Activated CD4-positive, alpha-beta T cell treated with anti-CD3 and anti-CD28 coated beads for 4 hours (primary cell): ENCODE measurements around the gene ACTL6B.

ENCODE experiments used
- DNase-seq, 2 donors: peaks; one replicate each; pipeline ENCODE4 v3.0.0-alpha.2; 2020

Gene ACTL6B

DNA sequence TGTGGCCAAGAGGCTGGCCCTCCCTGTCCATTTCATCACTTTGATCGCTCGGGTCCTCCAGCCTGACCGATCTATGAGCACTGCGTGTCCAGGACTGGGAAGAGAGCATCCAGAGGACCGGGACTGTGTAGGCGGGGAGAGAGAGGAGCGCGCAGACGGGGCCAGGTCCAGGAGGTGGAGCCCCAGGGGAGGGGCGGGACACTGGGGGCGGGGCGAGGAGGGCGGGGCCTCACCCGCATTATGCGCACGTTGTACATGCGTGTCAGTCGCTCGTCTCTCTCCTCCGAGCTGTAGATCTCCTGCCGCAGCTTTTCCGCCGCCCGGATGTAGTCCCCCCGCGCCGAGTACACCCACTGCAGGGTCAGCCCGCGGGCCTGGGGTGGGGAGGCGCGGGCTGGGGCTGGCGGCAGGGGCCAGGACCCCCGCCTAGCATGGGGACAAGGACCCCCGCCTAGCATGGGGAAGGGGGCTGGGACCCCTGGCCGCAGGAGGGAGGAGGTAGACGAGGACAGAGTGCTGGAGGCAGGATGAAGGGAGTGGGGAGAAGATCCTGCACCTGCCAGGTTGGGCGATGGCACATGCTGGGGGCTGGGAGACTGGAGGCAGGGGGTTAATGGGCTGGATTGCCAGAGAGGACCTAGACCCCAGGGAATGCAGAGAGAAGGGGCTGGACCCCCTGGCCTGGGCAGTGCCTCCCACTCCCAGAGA, 29.6 kb downstream of the ACTL6B start:
- peak; percentile 84 to 86 for DNase-seq

DNA sequence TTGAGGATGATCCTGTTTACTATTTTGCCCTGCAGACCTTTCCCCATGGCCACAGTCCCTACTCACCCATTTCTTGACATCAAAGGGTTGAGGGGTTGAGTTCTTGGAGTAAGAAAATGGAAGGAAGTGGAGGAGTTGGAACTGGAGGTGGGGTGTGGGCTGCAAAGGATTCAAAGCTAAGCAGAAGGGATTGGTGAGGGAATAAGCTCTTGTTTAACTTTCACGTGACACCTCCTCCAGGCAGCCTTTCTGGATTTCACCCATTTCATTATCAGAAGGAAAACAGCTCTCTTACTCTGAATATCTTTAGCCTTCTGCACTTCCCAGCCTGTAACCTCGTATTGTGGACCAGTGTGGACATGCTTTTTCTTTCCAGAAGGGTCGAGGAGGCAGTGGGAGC, 30.2 kb downstream of the ACTL6B start:
- DNase-seq = no peak

DNA sequence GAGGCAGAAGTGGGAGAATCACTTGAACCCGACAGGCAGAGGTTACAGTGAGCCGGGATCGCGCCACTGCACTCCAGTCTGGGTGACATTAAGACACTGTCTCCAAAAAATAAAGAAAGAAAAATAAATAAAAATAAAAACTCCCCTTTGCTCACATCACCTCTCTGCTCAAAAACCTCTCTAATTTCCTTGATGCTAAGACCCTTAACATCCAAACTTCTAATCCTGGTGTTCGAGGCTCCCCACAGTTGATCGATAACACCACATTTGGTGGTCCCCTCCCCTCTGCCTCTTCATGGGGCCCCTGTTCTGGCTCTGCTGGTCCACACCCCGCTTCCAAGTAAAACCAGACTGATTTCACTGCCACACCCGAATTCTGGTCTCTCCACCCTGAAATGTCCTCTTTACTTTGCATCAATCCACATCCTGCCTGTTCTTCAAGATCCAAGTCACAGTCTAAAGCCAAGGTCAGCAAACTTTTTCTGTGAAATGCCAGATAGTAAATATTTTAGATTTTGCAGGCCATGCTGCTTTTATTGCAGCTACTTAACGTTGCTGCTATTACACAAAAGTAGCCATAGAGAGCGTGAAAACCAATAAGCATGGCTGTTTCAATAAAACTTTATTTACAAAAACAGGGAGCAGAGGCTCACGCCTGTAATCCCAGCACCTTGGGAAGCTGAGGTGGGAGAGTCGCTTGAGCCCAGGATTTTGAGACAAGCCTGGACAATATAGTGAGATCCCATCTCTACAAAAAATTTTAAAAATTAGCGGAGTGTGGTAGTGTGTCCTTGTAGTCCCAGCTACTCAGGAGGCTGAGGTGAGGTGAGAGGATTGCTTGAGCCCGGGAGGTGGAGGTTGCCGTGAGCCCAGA, 32.1 kb downstream of the ACTL6B start:
- DNase-seq = no peak

DNA sequence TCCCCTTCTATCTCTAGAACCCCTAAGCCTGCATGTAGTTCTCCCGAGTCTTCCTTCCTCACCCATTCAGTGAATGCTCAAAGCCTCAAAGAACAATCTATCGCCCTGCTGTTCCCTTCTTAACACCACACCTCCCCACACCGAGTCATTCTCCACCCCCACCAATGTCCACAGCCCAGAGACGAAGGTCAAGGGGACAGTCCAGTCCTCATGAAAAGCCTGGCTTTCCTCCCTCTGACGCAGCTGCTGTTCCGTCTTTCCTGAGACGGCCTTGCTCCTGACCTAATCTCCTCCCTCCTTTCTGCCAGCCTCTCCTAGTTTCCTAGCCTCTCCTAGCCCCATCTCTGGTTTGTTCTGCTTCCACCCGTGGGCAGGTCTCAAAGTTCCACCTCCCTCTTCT, 34.7 kb downstream of the ACTL6B start:
- DNase-seq = no peak

DNA sequence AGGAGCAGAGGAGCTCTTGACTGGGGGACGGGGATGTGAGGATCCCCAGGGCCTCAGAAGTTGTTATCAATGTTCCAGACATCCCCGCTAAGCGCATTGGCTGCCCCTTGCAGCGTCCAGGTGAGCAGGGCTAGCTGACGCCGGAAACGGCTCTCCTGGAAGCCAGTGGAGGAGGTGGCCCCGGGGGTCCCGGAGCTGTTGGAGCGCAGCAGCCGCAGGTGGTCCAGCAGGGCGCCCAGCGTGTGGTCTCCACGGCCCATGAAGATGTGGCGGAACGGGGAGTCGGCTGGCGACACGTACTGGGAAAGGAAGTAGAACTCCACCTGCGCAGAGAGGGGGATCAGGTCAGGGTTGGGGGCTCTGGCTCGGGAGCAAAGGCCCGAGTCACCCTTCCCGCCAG, 35.4 kb downstream of the ACTL6B start:
- DNase-seq = no peak

DNA sequence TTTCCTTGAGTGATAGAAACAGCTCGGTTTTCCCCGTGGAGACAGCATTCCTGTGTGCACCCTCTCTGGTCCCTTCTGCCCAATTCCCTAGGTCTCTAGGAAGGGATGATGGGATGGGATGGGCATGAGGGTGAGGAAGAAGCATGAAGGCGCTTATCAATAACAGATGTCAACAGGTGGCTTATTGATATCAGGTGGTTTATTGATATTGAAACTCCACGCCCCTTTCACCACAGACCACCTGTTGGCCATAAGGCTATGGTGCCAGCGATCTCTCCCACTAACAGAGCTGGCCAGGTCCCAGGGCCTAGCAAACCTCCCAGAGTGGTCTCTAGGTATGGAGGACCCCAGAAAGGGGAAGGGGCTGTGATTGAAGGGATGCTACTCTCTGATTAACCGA, 36.0 kb downstream of the ACTL6B start:
- no peak for DNase-seq

DNA sequence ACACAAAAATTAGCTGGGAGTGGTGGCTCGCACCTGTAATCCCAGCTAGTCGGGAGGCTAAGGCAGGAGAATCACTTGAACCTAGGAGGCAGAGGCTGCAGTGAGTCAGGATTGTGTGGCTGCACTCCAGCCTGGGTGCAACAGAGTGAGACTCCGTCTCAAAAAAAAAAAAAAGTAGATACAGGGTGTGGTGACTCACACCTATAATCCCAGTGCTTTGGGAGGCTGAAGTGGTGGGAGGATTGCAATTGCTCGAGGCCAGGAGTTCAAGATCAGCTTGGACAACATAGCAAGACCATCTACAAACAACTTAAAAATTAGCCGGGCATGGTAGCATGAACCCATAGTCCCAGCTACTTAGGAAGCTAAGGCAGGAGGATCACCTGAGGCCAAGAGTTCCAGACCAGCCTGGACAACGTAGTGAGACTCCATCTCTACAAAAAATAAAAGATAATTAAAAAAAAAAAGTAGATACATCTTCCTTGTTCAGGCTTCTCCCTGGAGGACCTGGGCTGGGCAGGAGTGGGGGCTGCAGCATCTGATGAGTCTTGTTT, 41.9 kb downstream of the ACTL6B start:
- no peak for DNase-seq

DNA sequence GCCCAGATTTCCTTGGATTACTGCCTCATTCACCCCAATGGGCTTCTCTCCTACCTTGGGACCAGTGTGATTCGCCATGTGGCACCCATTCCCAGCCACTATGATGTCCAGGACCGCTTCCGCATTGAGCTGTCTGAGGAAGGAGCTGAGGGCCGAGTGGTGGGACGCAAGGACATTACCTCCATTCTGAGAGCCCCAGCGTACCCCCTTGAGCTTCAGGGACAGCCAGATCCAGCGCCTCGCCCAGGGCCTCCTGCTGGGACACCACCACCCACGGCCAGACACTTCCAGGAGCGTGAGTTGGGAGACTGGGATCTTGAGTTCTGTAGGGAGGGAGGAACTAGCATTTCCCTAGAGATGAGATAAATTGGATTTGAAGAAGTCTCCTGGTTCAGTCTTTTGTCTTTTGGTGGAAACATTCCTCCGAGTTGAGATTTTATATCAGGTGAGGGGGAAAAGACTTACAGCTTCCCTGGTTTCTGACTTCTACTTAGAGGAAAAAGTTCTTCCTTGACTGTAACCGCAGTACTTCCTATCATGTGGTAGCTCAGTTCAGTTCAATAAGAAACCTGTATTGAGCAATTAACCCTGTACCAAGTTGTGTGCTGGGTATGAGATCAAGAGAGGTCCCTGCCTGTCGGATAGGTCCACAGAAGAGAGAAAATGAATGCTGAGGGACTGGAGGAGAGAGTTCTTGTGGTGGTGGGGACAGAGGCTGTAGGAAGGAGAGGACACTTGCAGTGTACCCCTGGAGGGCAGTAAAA, 42.7 kb downstream of the ACTL6B start:
- DNase-seq = no peak

DNA sequence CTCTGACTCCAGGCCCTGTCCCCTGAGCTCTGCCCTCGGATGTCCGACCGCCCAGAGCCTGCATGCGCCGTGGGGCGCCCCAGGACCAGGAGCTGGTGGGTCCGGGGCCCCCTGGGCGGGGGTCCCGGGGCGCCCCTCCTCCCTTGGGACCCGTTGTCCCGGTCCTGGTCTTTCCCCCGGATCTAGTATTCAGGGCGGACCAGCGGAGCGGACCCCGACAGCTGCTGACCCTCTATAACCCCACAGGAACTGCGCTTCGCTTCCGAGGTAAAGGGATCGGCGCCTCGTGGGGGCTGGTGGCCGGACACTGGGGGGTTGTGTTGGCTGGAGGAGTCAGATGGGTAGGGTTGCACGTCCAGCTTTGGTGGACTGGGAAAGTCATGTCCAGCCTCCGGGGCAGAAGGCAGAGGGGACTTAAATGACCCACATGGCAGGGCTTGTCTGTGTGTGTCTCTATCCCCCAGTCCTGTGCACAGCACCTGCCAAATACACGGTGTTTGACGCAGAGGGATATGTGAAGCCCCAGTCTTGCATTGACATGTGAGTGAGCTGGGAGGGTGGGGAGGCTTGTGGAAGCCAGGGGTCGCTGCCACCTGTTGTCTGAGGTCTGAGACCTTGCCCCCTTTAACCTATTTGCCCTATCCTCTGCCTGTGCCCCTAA, 43.4 kb downstream of the ACTL6B start:
- DNase-seq = peak in 1 of 2 donors; percentile 27

DNA sequence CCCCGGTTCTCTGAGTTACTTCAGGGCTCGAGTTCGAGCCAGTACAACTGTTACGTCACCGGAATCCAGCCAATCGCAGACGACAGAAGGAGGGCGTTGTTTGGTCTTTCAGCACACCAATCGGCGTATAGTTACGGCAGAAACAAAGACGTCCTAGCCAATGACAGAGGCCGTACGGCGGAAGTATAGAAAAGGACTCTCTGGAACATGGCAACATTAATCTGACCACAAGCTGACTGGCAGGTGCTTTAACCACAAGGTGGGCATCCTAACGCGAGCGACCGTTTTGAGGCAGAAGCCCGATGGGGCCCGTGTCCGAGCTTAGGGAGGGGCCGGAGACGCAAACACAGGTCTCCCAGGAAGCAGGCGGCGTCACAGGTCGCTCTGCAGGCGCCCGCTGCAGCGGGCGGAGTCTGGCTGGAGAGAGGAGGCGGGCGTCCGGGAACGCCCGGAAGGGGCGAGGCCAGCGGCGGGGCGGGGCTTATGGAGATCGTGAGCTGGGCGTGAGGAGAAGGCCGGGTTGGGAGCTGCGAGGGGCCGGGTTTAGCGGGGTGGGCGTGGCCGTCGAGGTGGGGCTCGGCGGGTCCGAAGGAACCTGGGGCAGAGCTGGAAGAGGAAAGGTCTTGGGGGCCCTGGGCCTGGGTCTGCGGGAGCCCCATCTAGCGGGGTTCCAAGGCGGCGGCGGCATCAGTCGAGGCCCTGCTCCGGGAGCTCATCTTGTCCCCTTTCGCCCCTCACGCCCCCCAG, 44.1 kb downstream of the ACTL6B start, which contains the start of gene MOSPD3:
Gene MOSPD3, plus strand, starts transcription at position 558 of the 747 bp plus-strand sequence. CDS start 252 bp downstream, outside the sequence.
- peak; percentile 97 for DNase-seq

DNA sequence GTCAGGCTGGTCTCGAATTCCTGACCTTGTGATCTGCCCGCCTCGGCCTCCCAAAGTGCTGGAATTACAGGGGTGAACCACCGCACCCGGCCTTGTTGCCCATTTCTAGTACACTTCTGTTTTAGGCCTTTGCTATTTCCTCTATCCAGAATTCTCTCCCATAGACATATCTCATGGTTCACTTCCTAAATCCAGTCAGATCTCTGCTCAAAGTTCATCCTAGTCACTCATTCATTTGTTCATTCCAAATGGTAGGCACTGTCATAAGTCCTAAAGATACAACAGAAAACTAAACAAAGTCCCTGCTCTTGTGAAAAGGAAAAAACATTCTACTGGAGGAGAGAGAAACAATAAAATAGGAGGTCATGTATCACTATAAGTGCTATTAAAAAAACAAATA, 46.3 kb downstream of the ACTL6B start:
- DNase-seq = no peak

DNA sequence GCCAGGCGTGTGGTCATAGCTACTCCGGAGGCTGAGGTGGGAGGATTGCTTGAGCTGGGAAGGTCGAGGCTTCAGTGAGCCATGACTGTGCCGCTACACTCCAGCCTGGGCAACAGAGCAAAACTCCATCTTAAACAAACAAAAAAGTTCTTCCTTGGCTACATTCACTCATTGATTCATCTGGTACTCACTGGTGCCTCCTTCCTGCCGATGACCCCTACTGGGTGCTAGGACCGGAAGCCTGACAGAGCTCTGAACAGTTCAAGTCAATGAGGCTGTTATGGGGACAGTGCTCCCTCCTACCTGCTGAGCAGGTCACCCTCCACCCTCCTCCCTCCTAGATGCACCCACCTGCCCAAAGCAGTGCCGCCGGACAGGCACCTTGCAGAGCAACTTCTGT, 49.1 kb downstream of the ACTL6B start:
- no peak for DNase-seq

DNA sequence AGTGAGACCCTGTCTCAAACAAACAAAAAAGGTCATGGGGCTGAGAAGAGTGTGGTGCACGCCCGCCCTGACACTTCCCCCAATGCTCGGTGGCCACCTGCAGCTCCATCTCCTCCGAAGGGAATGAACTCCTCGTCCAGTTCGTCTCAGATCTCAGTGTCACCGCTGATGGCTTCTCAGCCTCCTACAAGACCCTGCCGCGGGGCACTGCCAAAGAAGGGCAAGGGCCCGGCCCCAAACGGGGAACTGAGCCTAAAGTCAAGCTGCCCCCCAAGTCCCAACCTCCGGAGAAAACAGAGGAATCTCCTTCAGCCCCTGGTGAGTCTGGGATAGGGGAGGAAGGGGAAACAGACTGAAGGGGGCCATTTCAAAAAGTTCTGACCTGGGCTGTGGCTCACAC, 49.9 kb downstream of the ACTL6B start:
- no peak for DNase-seq

DNA sequence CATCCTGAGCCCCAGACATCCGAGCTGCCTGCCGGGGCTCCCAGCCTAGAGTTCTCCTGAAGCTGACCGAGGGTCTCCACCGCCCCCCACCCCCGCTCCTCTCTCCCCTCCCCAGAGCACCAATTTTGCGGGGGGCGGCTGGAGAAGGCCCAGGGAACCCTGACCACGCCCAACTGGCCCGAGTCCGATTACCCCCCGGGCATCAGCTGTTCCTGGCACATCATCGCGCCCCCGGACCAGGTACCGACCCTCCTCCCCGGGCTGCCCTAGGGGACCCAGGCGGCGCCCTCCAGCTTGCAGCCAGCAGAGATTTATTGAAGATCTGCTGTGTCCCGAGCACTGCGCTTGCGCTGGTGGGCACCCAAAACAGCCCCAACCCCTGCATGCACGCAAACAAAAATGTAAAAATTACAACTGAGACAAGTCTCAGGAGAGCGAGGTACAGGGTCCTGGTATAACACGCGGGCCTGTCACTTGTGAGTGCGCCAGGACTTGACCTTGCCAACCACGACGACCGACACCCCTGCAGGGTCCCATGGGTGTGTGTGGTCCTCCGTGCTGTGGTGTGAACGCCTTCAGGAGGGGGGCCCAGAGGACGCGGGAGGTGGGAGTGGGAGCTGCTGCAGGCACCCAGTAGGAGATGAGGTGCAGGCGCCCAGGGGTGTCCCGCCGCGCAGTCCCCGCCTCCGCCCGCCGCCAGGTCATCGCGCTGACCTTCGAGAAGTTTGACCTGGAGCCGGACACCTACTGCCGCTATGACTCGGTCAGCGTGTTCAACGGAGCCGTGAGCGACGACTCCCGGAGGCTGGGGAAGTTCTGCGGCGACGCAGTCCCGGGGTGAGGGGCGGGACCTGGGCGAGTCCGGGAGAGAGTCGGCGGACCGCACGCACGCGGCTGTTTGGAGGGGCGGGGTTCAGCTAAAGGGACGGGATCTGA, 51.0 kb downstream of the ACTL6B start:
- DNase-seq = peak; percentile 20 to 36

DNA sequence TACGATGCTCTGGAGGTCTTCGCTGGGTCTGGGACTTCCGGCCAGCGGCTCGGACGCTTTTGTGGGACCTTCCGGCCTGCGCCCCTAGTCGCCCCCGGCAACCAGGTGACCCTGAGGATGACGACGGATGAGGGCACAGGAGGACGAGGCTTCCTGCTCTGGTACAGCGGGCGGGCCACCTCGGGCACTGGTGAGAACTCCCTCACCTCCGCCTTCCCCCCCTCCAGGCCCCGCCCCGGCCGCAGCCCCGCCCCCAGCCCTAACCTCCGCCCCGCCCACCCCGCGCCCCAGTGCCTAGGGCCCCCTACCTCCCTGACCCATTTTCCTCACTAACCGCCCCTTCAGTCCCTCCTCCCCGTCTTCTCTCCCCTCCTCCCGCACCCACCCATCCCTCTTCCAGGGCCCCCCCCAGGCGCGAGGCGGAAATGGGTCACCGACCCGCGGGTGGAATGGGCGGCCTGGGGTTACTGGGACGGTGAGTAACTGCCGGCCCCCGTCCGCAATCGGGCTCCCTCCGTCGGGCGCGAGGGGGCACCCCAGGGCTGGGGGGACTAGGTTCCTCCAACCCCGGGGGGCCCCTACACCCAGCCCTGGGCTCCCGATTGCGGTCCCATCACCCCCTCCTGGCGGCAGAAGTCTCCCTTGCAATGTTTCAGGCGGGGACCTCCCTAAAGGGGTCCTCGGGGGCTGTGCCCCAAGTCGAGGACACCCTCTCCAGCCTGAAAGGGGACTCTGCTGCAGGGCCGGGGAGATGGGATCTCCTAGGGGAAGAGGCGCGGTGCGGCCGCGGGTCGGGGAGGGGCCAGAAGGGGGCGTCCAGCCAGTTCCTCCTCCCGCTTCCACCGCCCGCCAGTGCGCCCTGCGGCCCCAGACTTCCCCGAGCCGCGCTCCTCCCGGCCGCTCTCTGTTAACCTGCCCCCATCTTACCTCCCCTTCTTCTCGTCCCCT, 51.9 kb downstream of the ACTL6B start:
- peak; percentile 63 to 71 for DNase-seq

DNA sequence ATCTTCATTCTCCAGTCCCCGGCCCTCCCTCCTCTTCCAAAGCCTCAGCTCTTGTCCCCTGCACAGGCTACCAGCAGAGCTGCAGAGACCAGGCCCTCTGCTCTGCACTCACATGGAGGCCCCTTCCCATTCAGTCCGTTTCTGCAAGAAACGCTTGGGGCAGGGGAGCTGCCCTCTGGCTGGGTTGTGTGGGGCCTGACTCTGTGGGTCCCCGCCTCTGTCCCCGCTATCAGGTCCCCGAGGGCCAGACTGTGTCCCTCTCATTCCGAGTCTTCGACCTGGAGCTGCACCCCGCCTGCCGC, 52.6 kb downstream of the ACTL6B start:
- DNase-seq = no peak

DNA sequence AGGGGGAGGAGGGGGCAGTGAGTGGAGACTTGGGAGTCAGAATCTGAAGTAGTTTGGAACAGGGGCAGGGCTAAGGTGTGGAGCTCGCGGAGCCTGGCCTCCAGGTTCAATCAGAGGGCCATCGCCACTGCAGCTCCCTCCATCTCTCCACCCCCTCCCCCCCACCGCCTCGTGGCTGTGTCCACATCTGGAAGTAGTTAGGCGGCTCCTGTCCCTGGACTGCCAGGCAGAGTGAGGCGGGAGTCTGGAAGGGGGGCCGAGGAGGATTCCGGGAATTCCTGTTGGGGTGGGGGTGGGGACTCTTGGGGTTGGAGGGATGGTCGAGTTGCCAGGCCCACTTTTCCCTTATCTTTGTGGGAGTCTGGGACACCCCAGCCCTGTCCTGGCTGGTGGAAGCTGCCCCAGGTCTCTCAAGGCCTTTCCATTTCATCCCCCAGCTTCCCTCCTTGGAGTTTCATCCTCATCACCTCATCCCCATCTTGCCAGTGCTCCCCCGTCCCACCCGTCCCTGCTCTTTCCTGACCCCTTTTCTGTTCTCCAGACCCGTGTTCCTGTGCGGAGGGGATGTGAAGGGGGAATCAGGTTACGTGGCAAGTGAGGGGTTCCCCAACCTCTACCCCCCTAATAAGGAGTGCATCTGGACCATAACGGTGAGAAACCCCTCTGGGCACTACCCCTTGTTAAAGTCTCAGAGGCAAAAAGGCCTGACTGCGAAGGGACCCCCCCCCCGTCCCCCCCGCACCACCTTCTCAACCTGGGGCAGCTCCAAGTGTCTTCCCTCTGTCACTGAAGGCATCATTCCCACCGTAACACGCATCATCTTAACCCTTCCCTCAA, 53.1 kb downstream of the ACTL6B start:
- DNase-seq = no peak

DNA sequence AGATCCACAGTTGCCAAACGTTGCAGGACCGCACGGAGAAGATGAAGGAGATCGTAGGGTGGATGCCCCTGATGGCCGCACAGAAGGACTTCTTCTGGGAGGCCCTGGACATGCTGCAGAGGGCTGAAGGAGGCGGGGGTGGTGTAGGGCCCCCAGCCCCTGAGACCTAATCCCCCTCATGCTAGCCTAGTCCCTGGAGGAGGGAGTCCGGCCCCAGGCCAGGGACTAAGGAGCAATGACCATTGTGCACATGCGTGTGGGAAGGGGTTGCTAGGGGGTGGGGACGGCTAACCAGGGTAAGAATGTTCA, 55.6 kb downstream of the ACTL6B start:
- no peak for DNase-seq
